ENCODE measurements around the gene PADI6.

Gene PADI6

GRCh38 chr1:17363771-17364170, 8.2 kb upstream of the PADI6 start:
- TF ChIP-seq ZFX (IDR thresholded peaks at IDR 0.05): no peak
- no peak for TF ChIP-seq CTCF (conservative IDR thresholded peaks at IDR 0.05)
- no peak overlapping the region for H3K27ac ChIP-seq

- H3K27ac ChIP-seq: no peak overlapping the region
- TF ChIP-seq CTCF (conservative IDR thresholded peaks at IDR 0.05): no peak
- TF ChIP-seq ZFX (IDR thresholded peaks at IDR 0.05): no peak
These were observed 6.7 kb upstream of the PADI6 start for GRCh38 chr1:17365293-17365692.

GRCh38 chr1:17369466-17369865, 2.5 kb upstream of the PADI6 start:
- no peak overlapping the region for H3K27ac ChIP-seq

GRCh38 chr1:17370618-17371017, 1.4 kb upstream of the PADI6 start:
- TF ChIP-seq CTCF (conservative IDR thresholded peaks at IDR 0.05): peak; percentile 45
- TF ChIP-seq ZFX (IDR thresholded peaks at IDR 0.05): no peak
- H3K27ac ChIP-seq: no peak overlapping the region

More at GRCh38 chr1:17369466-17369865, 2.5 kb upstream of the PADI6 start:
- TF ChIP-seq CTCF (conservative IDR thresholded peaks at IDR 0.05) (no peak), ZFX (IDR thresholded peaks at IDR 0.05) (no peak)

GRCh38 chr1:17372955-17373354, 959 bp downstream of the PADI6 start:
- TF ChIP-seq CTCF (conservative IDR thresholded peaks at IDR 0.05) (no peak), ZFX (IDR thresholded peaks at IDR 0.05) (no peak)
- no peak overlapping the region for H3K27ac ChIP-seq

GRCh38 chr1:17375651-17376050, 3.7 kb downstream of the PADI6 start:
- TF ChIP-seq ZFX (IDR thresholded peaks at IDR 0.05) (no peak), CTCF (conservative IDR thresholded peaks at IDR 0.05) (no peak)
- H3K27ac ChIP-seq: no peak overlapping the region

- H3K27ac ChIP-seq: peak overlapping the region; percentile 24; the same call in 1 of the 2 replicates
- TF ChIP-seq ZFX (IDR thresholded peaks at IDR 0.05) (no peak), CTCF (conservative IDR thresholded peaks at IDR 0.05) (no peak)
These were observed 5.4 kb downstream of the PADI6 start for GRCh38 chr1:17377325-17377953.

Data from C4-2B (cell line).